Measurements from ENCODE around the gene CHRNA4. TPM values are rescaled to one million over a fixed set of nuclear protein-coding genes. Genes with fewer than 3 reads are reported as not detected.

The CHRNA4 gene
- total RNA-seq, 1 donor = not detected

GRCh38 chr20:63303095-63303666, 58.0 kb downstream of the CHRNA4 start:
- DNase-seq (ENCODE audit: low read depth) = no peak
- no peak for TF ChIP-seq CTCF (IDR thresholded peaks at IDR 0.05; ENCODE audit: insufficient read depth, low read length)
- H3K4me3 ChIP-seq (ENCODE audit: low read depth, low read length) = no peak overlapping the region

- H3K4me3 ChIP-seq (ENCODE audit: low read depth, low read length) = no peak overlapping the region
- TF ChIP-seq CTCF (IDR thresholded peaks at IDR 0.05; ENCODE audit: insufficient read depth, low read length) = no peak
- DNase-seq (ENCODE audit: low read depth) = no peak
Observed at GRCh38 chr20:63301671-63302070, 59.5 kb downstream of the CHRNA4 start.

GRCh38 chr20:63298731-63299312, 62.3 kb downstream of the CHRNA4 start:
- no peak overlapping the region for H3K4me3 ChIP-seq (ENCODE audit: low read depth, low read length)
- TF ChIP-seq CTCF (IDR thresholded peaks at IDR 0.05; ENCODE audit: insufficient read depth, low read length) = no peak
- no peak for DNase-seq (ENCODE audit: low read depth)

GRCh38 chr20:63297796-63298572, 63.2 kb downstream of the CHRNA4 start:
- H3K4me3 ChIP-seq (ENCODE audit: low read depth, low read length) = no peak overlapping the region

GRCh38 chr20:63297371-63297781, 63.8 kb downstream of the CHRNA4 start:
- DNase-seq (ENCODE audit: low read depth) = no peak
- H3K4me3 ChIP-seq (ENCODE audit: low read depth, low read length) = no peak overlapping the region
- TF ChIP-seq CTCF (IDR thresholded peaks at IDR 0.05; ENCODE audit: insufficient read depth, low read length) = no peak

More at GRCh38 chr20:63297796-63298572, 63.2 kb downstream of the CHRNA4 start:
- no peak for DNase-seq (ENCODE audit: low read depth)
- no peak for TF ChIP-seq CTCF (IDR thresholded peaks at IDR 0.05; ENCODE audit: insufficient read depth, low read length)

- no peak for TF ChIP-seq CTCF (IDR thresholded peaks at IDR 0.05; ENCODE audit: insufficient read depth, low read length)
- no peak for DNase-seq (ENCODE audit: low read depth)
- no peak overlapping the region for H3K4me3 ChIP-seq (ENCODE audit: low read depth, low read length)
Observed at GRCh38 chr20:63296531-63297299, 64.4 kb downstream of the CHRNA4 start.
